Activated CD8-positive, alpha-beta T cell treated with anti-CD3 and anti-CD28 coated beads for 36 hours (primary cell): ENCODE measurements around the gene PNLIPRP3. TPM values are rescaled to one million over a fixed set of nuclear protein-coding genes. Genes with fewer than 3 reads are reported as not detected.

ENCODE experiments used
- ATAC-seq: fragments of 200-7000 bp; cut with Tn5 transposase; one replicate; pipeline ENCODE4 v1.10.0; 2021; ENCODE audit warnings: mild to moderate bottlenecking, moderate library complexity
- CTCF ChIA-PET: fragments of 350-600 bp; sonication (Branson Sonifier 250); formaldehyde crosslinking; loops from one replicate; lab custom pipeline; 2021; ENCODE audit warnings: antibody characterized with exemption; lab: Charles Lee
- POLR2A ChIA-PET: fragments of 350-600 bp; sonication (Branson Sonifier 250); formaldehyde crosslinking; loops from one replicate; lab custom pipeline; 2021; ENCODE audit warnings: antibody characterized with exemption; lab: Charles Lee
- DNase-seq: peaks from one replicate; pipeline ENCODE4 v3.0.0-alpha.2; 2020
- H3K27ac Mint-ChIP-seq: one replicate; pipeline ENCODE4 v1.8.0; 2021; ENCODE audit warnings: mild to moderate bottlenecking, mixed read lengths
- H3K27me3 Mint-ChIP-seq: one replicate; pipeline ENCODE4 v1.8.0; 2021; ENCODE audit warnings: mixed read lengths
- H3K36me3 Mint-ChIP-seq: one replicate; pipeline ENCODE4 v1.8.0; 2021; ENCODE audit warnings: low read depth, mixed read lengths
- H3K4me1 Mint-ChIP-seq: one replicate; pipeline ENCODE4 v1.8.0; 2021; ENCODE audit warnings: low read depth, mixed read lengths
- H3K4me3 Mint-ChIP-seq: one replicate; pipeline ENCODE4 v1.8.0; 2021; ENCODE audit warnings: mild to moderate bottlenecking, moderate library complexity, mixed read lengths
- H3K9me3 Mint-ChIP-seq: one replicate; pipeline ENCODE4 v1.8.0; 2021; ENCODE audit warnings: mixed read lengths
- intact Hi-C: fragments of 100-400 bp; cut with micrococcal nuclease; formaldehyde crosslinking; loops from one replicate; pipeline ENCODE4 v1.10.0; 2022
- total RNA-seq, 2 experiments: library from RNA; stranded (reverse); gene quantifications; one replicate each; pipeline ENCODE4 v1.2.3, GENCODE V29; 2021
- TF ChIP-seq, protein P1 (sequence below): fragments of 200-600 bp; IDR thresholded peaks from one replicate; pipeline ENCODE4 v1.8.0; 2022; ENCODE audit warnings: antibody characterized with exemption, mild to moderate bottlenecking

Gene PNLIPRP3
- total RNA-seq, 2 experiments from 2014 or later = not detected

- intact Hi-C loops = no loop called here
- no peaks in the 10 kb centered on the region for H3K27me3 Mint-ChIP-seq
- H3K27ac Mint-ChIP-seq = no peak overlapping the region
- peaks cover 6% of the 10 kb centered on the region for H3K9me3 Mint-ChIP-seq
- no peak for DNase-seq
- TF ChIP-seq, protein P1, sequence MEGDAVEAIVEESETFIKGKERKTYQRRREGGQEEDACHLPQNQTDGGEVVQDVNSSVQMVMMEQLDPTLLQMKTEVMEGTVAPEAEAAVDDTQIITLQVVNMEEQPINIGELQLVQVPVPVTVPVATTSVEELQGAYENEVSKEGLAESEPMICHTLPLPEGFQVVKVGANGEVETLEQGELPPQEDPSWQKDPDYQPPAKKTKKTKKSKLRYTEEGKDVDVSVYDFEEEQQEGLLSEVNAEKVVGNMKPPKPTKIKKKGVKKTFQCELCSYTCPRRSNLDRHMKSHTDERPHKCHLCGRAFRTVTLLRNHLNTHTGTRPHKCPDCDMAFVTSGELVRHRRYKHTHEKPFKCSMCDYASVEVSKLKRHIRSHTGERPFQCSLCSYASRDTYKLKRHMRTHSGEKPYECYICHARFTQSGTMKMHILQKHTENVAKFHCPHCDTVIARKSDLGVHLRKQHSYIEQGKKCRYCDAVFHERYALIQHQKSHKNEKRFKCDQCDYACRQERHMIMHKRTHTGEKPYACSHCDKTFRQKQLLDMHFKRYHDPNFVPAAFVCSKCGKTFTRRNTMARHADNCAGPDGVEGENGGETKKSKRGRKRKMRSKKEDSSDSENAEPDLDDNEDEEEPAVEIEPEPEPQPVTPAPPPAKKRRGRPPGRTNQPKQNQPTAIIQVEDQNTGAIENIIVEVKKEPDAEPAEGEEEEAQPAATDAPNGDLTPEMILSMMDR = no peak
- ATAC-seq = no peak
- no peak overlapping the region for H3K4me3 Mint-ChIP-seq
- POLR2A ChIA-PET = no interaction called here
- CTCF ChIA-PET = no interaction called here
- no peaks in the 10 kb centered on the region for H3K4me1 Mint-ChIP-seq
- no peaks in the 10 kb centered on the region for H3K36me3 Mint-ChIP-seq
These were observed 23.2 kb downstream of the PNLIPRP3 start for GRCh38 chr10:116450861-116451260.

DNA sequence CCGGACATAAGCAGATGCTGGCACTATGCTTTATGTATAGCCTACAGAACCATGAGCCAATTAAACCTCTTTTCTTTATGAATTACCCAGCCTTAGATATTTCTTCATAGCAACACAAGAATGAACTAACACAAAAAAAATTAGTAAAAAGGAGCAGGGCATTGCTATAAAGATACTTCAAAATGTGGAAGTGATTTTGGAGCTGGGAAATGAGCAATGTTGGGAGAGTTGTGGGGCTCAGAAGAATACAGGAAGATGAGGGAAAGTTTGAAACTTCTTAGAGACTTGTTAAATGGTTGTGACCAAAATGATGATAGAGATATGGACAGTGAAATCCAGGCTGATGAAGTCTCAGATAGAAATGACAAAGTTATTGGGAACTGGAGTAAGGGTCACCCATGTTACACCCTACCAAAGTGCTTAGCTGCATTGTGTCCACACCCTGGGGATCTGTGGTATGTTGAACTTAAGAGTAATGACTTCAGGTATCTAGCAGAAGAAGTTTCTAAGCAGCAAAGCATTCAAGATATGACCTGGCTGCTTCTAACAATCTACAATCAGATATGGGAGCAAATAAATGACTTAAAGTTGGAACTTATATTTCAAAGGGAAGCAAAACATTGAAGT, 24.2 kb downstream of the PNLIPRP3 start:
- CTCF ChIA-PET = no interaction called here
- no peak overlapping the region for H3K4me3 Mint-ChIP-seq
- TF ChIP-seq, protein P1 = no peak

DNA sequence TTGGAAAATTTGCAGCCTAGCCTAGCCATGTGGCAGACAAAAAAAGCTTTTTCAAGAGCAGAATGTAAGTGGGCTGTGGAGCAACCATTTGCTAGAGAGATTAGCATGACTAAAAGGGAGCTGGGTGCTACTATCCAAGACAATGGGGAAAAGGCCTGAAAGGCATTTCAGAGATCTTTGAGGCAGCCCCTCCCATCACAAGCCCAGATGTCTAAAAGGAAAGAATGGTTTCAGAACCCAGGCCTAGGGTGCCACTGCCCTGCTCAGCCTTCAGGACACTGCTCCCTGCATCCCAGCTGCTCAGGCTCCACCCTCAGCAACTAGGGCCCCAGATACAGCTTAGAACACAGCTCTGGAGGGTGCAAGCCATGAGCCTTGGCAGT, 24.7 kb downstream of the PNLIPRP3 start:
- H3K4me1 Mint-ChIP-seq = no peaks in the 10 kb centered on the region
- POLR2A ChIA-PET = no interaction called here
- intact Hi-C loops = no loop called here
- H3K9me3 Mint-ChIP-seq = peaks cover 6% of the 10 kb centered on the region
- no peaks in the 10 kb centered on the region for H3K27me3 Mint-ChIP-seq
- DNase-seq = no peak
- CTCF ChIA-PET = no interaction called here
- H3K27ac Mint-ChIP-seq = no peak overlapping the region
- TF ChIP-seq, protein P1 = no peak
- no peak overlapping the region for H3K4me3 Mint-ChIP-seq
- ATAC-seq = no peak
- H3K36me3 Mint-ChIP-seq = no peaks in the 10 kb centered on the region

More for the DNA sequence above, 24.2 kb downstream of the PNLIPRP3 start:
- no peak overlapping the region for H3K27ac Mint-ChIP-seq
- H3K36me3 Mint-ChIP-seq = no peaks in the 10 kb centered on the region
- POLR2A ChIA-PET = no interaction called here
- H3K4me1 Mint-ChIP-seq = no peaks in the 10 kb centered on the region
- H3K27me3 Mint-ChIP-seq = no peaks in the 10 kb centered on the region
- intact Hi-C loops = no loop called here
- ATAC-seq = no peak
- DNase-seq = no peak
- H3K9me3 Mint-ChIP-seq = peaks cover 6% of the 10 kb centered on the region

- no peak overlapping the region for H3K27ac Mint-ChIP-seq
- peaks cover 5% of the 10 kb centered on the region for H3K27me3 Mint-ChIP-seq
- intact Hi-C loops = no loop called here
- no peak for DNase-seq
- no peak for ATAC-seq
- no peaks in the 10 kb centered on the region for H3K36me3 Mint-ChIP-seq
- POLR2A ChIA-PET = no interaction called here
- no peaks in the 10 kb centered on the region for H3K9me3 Mint-ChIP-seq
- H3K4me3 Mint-ChIP-seq = no peak overlapping the region
- no peaks in the 10 kb centered on the region for H3K4me1 Mint-ChIP-seq
- TF ChIP-seq, protein P1 = no peak
- CTCF ChIA-PET = no interaction called here
These were observed 29.8 kb downstream of the PNLIPRP3 start for GRCh38 chr10:116457488-116457887.

DNA sequence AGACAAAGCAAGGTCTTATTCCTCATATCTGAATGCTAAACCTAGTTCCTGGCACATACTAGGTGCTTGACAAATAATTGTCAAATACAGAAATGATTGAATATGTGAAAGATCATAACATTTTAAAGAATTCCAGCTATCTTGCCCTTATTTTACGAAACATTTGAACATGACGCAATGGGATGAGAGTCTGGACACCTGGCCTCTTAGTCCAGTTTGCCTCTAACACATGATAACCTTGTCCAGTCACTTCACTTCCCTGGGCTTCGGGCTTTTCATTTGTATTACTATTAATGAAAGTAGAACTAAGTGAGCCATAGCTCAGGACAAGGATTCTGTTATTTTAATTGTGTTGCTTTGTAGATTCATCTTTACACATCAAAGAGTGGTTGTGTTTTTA, 32.6 kb downstream of the PNLIPRP3 start:
- DNase-seq = no peak
- Mint-ChIP-seq H3K4me3 (no peak overlapping the region), H3K4me1 (no peaks in the 10 kb centered on the region), H3K27ac (no peak overlapping the region), H3K27me3 (peaks cover 7% of the 10 kb centered on the region), H3K9me3 (no peaks in the 10 kb centered on the region), H3K36me3 (no peaks in the 10 kb centered on the region)
- CTCF ChIA-PET = no interaction called here
- no peak for ATAC-seq
- intact Hi-C loops = loop anchor here (10.0 kb wide), 1 partner anchor 55 kb away; no protein-coding TSS in a partner anchor
- TF ChIP-seq, protein P1 = no peak
- POLR2A ChIA-PET = no interaction called here
